IPS-NIHi11 (cell line): ENCODE data around the gene ATP5ME.
"Not testable (repeated sequence)": the region's sequence is repeated elsewhere in the genome, so short reads cannot be mapped to it uniquely, and the experiment has no call there.

Experiments used
- DNase-seq: peaks from one replicate; pipeline ENCODE4 v3.0.0; 2012; ENCODE audit warnings: mixed read lengths, low spot score

Gene ATP5ME

DNA sequence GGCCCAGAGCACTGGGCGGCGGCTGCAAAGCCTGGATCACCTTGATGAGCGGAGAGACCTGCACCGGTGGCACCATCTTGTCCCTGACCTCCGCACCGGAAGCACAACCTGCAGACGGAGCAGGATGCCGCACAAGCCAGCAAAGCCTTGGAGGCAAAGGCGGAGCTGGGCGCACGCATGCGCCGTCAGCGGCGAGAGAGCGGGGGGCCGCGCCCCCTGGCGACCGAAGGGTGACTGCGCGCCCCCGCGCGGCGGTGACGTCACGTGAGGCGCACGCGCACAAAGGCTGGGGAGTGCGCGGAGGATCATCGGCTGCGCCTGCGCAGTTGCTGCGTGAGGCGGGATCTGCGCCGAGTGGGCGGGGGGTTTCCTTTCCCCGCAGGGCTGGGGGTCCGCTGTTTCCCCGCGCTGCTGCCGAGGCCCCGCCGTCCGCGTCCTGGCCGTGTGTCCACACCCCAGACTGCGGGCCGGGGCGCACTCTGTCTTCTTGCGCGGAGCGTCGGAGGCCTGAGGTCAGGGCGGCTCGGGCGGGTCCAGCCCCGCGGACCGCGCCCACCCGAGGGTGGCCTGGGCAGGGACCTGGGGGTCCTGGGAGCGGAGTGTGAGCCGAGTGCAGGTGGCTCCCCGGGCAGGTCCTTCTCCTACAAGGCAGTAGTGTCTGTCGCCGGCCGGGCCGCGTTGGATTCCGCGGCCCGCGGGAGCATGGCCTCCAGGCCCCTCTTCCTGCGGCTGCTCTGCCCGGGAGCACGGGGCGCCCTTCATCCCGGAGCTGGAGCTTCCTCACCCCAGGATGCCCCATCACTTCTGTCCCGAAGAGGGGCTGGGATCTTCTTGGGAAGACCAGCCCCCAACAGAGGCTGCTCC, at the start of gene ATP5ME, which contains the start of gene MYL5:
ATP5ME (minus strand) TSS at position 105 of the 864 bp plus-strand sequence; CDS start at position 76, 29 bp downstream.
MYL5 (plus strand) TSS at position 371 of the 864 bp plus-strand sequence. CDS start 3,485 bp downstream, outside the sequence.
- peak; percentile 99 for DNase-seq

- DNase-seq = no peak
Observed at GRCh38 chr4:722851-723360, 48.8 kb upstream of the ATP5ME start.

GRCh38 chr4:722169-722725, 48.2 kb upstream of the ATP5ME start:
- DNase-seq = no peak

DNA sequence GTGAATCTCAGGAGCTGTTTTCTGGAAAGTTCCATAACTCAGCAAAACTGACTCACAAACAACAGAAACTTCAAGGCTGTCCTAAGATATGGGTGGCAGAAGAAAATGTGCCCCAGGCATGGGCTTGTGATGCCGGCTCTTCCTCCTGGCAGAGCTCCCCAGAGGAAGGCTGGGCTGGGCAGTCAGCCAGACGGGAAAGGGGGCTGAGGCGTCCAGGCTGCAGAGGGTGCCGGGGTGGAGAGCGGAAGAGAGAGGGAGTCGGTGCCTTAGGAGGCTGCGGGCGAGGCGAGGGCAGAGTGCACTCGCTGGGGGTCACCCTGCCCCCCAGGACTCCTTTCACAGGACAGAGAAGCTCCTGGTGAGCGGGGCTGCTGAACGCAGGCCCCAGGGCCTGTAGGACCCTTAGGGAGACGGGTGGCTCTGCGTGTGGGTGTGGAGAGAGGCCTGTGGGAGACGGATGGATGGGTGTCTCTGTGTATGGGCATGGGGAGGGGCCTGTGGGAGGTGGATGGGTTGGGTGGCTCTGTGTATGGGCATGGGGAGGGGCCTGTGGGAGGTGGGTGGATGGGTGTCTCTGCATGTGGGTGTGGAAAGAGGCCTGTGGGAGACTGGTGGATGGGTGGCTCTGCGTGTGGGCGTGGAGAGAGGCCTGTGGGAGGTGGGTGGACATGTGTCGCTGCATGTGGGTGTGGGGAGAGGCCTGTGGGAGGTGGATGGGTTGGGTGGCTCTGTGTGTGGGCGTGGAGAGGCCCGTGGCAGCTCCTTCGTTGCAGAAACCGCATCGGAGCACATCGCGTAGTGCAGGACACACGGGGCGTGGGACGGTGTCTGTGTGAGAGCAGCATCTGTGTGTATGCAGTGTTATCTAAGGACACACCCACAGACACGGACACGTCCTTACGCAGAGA, 47.4 kb upstream of the ATP5ME start:
- no peak for DNase-seq

DNA sequence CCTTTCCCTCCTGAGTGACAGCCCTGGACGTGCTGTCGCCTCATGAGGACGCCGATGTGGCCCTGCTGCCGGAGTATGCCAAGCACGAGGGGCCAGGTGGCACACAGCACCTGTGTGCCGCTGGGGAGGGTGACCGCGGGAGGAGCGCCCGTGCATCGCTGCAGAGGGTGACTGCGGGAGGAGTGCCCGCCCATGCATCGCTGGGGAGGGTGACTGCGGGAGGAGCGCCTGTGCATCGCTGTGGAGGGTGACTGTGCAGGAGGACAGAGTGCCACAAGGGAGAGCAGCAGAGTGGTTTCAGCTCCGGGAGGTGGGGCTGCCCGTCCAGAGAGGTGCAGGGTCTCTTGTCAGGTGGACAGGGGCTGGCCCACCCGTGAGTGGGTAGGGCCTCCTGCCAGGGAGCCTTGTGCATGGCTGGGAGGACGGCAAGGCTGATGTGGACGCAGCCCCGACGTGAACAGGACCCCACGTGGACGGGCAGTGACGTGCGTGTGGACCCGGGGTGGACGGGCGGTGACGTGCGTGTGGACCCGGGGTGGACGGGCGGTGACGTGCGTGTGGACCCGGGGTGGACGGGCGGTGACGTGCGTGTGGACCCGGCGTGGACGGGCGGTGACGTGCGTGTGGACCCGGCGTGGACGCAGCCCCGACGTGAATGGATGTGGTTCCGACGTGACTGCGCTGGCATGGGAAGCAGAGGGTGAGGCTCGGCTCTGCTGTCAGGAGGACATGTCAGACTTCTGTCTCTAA, 46.2 kb upstream of the ATP5ME start:
- no peak for DNase-seq

GRCh38 chr4:718460-718859, 44.4 kb upstream of the ATP5ME start:
- no peak for DNase-seq

GRCh38 chr4:717601-718320, 43.7 kb upstream of the ATP5ME start:
- no peak for DNase-seq

DNA sequence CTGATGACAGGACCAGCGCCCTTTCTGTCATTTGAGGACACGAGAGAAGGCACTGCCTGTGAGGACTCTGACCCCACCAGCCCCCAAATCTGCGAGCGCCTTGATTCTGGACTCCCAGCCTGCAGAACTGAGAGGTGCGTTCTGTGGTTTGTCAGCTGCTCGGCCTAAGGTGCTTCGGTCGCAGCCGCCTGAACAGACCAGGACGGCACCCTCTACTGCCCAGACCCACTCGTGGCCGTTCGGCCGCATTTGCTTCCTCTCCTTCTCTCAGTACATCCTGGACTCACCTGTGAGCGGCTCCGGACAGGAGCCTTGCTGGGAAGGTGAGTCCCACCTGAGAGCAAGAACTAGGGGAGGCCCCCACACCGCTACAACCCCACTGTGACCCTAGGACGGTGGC, 40.0 kb upstream of the ATP5ME start:
- no peak for DNase-seq

- DNase-seq = no peak
Observed at GRCh38 chr4:712916-713632, 39.0 kb upstream of the ATP5ME start.

GRCh38 chr4:712093-712492, 38.0 kb upstream of the ATP5ME start:
- no peak for DNase-seq

DNA sequence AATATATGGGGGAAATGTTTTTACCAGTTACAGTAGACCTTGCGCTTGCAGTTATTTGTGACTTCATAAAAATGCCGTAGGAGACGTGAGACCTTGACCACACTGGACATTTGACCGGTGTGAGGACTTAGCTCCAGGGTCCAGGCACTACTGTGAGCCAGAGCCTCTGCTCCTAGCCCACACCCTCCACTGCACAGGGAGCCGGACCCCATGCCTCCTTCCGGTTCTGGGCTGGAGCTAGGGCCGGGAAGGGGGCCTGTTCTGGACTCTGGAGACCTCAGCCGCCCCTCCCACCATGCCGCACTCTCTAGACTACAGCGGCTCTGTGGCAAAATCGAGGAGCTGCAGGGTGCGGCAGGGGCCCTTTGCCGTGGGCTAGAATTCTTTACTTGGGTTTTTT, 36.8 kb upstream of the ATP5ME start:
- no peak for DNase-seq

DNA sequence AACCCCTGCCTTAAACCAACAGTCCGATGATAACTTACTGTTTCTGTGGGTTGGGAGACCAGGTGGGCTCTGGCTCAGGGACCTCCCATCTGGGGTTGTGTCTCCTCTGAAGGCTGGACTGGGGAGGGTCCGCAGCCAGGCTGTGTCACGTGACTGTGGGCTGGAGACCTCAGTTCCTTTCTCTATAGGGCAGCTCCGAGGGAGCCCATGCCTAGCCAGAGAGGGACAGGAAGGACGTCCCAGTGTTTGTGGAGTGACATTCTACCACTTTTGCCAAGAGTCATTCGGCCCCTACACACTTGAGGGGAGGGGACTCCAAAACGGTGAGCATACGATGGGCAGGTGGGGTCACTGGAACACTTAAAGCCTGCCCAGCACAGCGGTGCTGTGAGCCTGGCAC, 36.0 kb upstream of the ATP5ME start:
- DNase-seq = no peak

DNA sequence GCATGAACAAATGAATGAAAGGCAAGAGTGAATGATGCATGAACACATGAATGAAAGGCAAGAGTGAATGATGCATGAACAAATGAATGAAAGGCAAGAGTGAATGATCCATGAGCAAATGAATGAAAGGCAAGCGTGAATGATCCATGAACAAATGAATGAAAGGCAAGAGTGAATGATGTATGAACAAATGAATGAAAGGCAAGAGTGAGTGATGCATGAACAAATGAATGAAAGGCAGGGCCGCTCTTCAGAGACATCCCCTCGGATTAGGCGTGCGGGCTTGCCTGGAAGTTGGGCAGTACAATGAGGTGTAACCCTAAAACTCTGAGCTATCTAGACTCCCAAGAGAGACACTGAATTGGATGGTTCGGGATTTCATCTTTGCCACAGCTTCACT, 35.3 kb upstream of the ATP5ME start:
- DNase-seq = no peak

DNA sequence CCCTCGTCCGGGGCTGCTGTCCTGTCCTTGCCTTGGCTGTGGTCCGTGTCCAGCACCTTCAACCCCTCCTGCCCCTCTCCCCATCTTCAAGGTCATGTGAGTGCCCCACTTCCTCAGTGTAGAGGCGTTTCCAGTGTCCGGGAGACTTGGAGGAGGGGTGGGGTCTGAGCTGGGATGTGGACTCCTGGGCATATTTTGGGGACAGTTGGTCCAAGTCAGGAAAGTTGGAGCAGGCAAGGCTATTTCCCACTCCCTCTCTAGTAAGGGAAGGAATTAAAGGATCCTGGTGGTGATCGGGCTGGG, 34.5 kb upstream of the ATP5ME start:
- no peak for DNase-seq

DNA sequence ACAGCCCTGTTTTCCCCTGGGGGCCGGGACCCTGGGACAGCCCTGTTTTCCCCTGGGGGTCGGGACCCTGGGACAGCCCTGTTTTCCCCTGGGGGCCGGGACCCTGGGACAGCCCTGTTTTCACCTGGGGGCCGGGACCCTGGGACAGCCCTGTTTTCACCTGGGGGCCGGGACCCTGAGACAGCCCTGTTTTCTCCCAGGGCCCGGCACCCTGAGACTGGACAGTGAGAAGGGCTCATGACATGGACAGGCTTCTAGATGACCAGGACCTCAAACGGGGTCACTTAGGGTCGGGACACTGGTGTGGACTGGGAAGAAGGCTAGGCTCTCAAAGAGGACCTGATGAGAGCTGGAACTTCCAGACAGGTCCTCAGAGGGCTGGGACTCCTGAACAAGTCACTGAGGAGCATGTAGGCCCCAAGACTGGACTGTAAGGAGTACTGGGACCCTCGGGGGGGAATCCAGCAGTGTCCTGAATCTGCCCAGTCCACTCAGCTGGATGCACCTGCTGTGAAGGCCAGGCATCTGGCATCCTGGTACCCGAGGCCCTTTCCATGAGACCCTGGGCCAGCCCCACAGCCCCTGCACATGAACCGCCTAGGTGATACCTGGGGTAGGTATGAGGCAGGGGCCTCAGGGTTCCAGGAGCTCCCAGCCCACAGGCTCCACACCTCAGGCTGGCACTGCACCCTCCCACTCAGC, 34.0 kb upstream of the ATP5ME start:
- no peak for DNase-seq

DNA sequence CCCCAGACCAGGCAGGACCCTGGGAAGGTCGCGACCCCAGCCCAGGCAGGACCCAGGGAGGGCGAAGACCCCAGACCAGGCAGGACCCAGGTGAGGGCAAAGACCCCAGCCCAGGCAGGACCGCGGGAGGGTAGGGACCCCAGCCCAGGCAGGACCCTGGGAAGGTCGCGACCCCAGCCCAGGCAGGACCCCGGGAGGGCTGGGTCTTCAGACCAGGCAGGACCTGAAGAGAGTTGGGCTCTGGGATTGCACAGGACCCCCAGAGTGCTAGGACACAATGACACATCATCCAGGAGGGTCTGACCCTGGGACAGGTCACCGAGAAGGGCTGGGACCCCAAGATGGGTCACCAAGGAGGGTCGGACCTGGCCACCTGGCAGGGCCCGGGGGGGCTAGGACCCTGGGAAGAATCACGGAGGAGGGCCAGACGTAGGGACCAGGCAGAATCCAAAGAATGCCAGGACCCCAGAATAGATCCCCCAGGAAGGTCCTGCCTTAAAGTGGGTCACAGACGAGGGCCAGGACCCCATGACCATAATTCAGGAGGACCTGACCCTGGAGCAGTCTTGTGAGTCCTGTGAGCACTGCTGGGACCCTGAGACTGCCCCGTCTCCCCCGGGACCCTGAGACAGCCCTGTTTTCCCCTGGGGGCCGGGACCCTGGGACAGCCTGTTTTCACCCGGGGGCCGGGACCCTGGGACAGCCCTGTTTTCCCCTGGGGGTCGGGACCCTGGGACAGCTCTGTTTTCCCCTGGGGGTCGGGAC, 32.9 kb upstream of the ATP5ME start:
- DNase-seq = no peak

DNA sequence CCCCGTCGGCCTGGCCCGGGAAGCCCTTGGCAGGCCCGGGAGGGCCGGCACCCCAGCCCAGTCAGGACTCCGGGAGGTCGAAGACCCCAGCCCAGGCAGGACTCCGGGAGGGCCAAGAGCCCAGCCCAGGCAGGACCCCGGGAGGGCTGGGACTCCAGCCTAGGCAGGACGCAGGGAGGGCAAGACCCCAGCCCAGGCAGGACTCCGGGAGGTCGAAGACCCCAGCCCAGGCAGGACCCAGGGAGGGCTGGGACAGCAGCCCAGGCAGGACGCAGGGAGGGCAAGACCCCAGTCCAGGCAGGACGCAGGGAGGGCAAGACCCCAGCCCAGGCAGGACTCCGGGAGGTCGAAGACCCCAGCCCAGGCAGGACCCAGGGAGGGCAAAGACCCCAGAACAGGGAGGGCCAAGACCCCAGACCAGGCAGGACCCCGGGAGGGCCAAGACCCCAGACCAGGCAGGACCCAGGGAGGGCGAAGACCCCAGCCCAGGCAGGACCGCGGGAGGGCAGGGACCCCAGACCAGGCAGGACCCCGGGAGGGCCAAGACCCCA, 32.1 kb upstream of the ATP5ME start:
- not testable (repeated sequence) for DNase-seq

GRCh38 chr4:705278-706082, 31.4 kb upstream of the ATP5ME start, which contains the start of gene PCGF3:
TSS of gene PCGF3 (plus strand) at chr4:705832. CDS start at chr4:733681, 27,849 bp downstream.
- DNase-seq = peak; percentile 100
